Liver (tissue), 9 donors: ENCODE measurements around the gene GCC1. TPM values are rescaled to one million over a fixed set of nuclear protein-coding genes. Genes with fewer than 3 reads are reported as not detected.

ENCODE experiments used
- DNase-seq: peaks from one replicate; pipeline ENCODE4 v3.0.0-alpha.2; 2017; ENCODE audit warnings: low spot score
- H3K27ac ChIP-seq, 2 donors: one replicate each; pipeline ENCODE4 v1.7.0; 2013; ENCODE audit warnings: inconsistent platforms in 2 of 2, low read length in 2 of 2, control low read depth in 1 of 2, low read depth in 1 of 2, mild to moderate bottlenecking in 1 of 2
- H3K27me3 ChIP-seq, 4 donors: one replicate each; pipeline versions ENCODE4 v1.6.1 to v1.7.0; 2013; ENCODE audit warnings: low read length in 3 of 4, inconsistent platforms in 1 of 4, mild to moderate bottlenecking in 1 of 4, moderate library complexity in 1 of 4; ENCODE audit not compliant: control insufficient read depth in 4 of 4, insufficient read depth in 4 of 4
- H3K36me3 ChIP-seq, 4 donors: one replicate each; pipeline versions ENCODE4 v1.6.1 to v1.7.0; 2013; ENCODE audit warnings: low read length in 3 of 4, mild to moderate bottlenecking in 3 of 4, low read depth in 1 of 4, moderate library complexity in 1 of 4; ENCODE audit not compliant: control insufficient read depth in 4 of 4, insufficient read depth in 3 of 4
- H3K4me1 ChIP-seq, 4 donors: one replicate each; pipeline versions ENCODE4 v1.6.1 to v1.7.0; 2013; ENCODE audit warnings: low read length in 3 of 4, mild to moderate bottlenecking in 3 of 4, moderate library complexity in 1 of 4; ENCODE audit not compliant: control insufficient read depth in 4 of 4, insufficient read depth in 4 of 4
- H3K4me3 ChIP-seq, 3 donors: one replicate each; pipeline versions ENCODE4 v1.6.1 to v1.7.0; 2013; ENCODE audit warnings: low read length in 3 of 3, control low read depth in 1 of 3, low read depth in 1 of 3, mild to moderate bottlenecking in 1 of 3
- H3K9ac ChIP-seq, 2 donors: one replicate each; pipeline ENCODE4 v1.7.0; 2013; ENCODE audit warnings: low read length in 2 of 2, mild to moderate bottlenecking in 2 of 2, moderate library complexity in 2 of 2, control low read depth in 1 of 2, low read depth in 1 of 2
- H3K9me3 ChIP-seq, 4 donors: one replicate each; pipeline versions ENCODE4 v1.6.1 to v1.7.0; 2013; ENCODE audit warnings: low read length in 3 of 4; ENCODE audit not compliant: control insufficient read depth in 4 of 4
- ATF3 ChIP-seq: IDR thresholded peaks from 2 replicates; pipeline ENCODE4 v1.6.1; 2016; ENCODE audit warnings: antibody characterized with exemption
- CTCF ChIP-seq: fragments of 150-350 bp; IDR thresholded peaks from 2 replicates; pipeline ENCODE4 v1.5.1; 2017; ENCODE audit warnings: improper control_type of control experiment, low read depth, low read length; ENCODE audit not compliant: missing input control
- EGR1 ChIP-seq, 2 donors: IDR thresholded peaks; 2 replicates each; pipeline ENCODE4 v1.6.1; 2016 to 2018; ENCODE audit warnings: antibody characterized with exemption in 2 of 2, low read depth in 2 of 2
- FOXA1 ChIP-seq: IDR thresholded peaks from 2 replicates; pipeline ENCODE4 v1.6.1; 2016; ENCODE audit warnings: antibody characterized with exemption
- FOXA2 ChIP-seq: IDR thresholded peaks from 2 replicates; pipeline ENCODE4 v1.6.1; 2016; ENCODE audit warnings: antibody characterized with exemption
- GABPA ChIP-seq, 2 donors: IDR thresholded peaks in 1 of 2; conservative IDR thresholded peaks in 1 of 2; 2 replicates each; pipeline ENCODE4 v1.6.1; 2016; ENCODE audit warnings: antibody characterized with exemption in 2 of 2, mild to moderate bottlenecking in 1 of 2, moderate library complexity in 1 of 2
- HNF4A ChIP-seq, 2 donors: conservative IDR thresholded peaks; 2 replicates each; pipeline ENCODE4 v1.6.1; 2016; ENCODE audit warnings: antibody characterized with exemption in 2 of 2, mild to moderate bottlenecking in 2 of 2
- HNF4G ChIP-seq: IDR thresholded peaks from 2 replicates; pipeline ENCODE4 v1.6.1; 2016; ENCODE audit warnings: antibody characterized with exemption
- JUND ChIP-seq, 2 donors: IDR thresholded peaks; 2 replicates each; pipeline ENCODE4 v1.6.1; 2016; ENCODE audit warnings: antibody characterized with exemption in 2 of 2
- NR2F2 ChIP-seq: IDR thresholded peaks from 2 replicates; pipeline ENCODE4 v1.6.1; 2016; ENCODE audit warnings: antibody characterized with exemption
- RAD21 ChIP-seq, 2 donors: IDR thresholded peaks; 2 replicates each; pipeline ENCODE4 v1.6.1; 2016; ENCODE audit warnings: antibody characterized with exemption in 2 of 2, mild to moderate bottlenecking in 2 of 2
- REST ChIP-seq: IDR thresholded peaks from 2 replicates; pipeline ENCODE4 v1.6.1; 2016; ENCODE audit warnings: antibody characterized with exemption, mild to moderate bottlenecking
- RXRA ChIP-seq, 2 donors: IDR thresholded peaks; 2 replicates each; pipeline ENCODE4 v1.6.1; 2017 to 2018; ENCODE audit warnings: antibody characterized with exemption in 2 of 2, mild to moderate bottlenecking in 1 of 2
- SP1 ChIP-seq: IDR thresholded peaks from 2 replicates; pipeline ENCODE4 v1.6.1; 2018; ENCODE audit warnings: antibody characterized with exemption, mild to moderate bottlenecking
- TAF1 ChIP-seq: conservative IDR thresholded peaks from 2 replicates; pipeline ENCODE4 v1.6.1; 2016; ENCODE audit warnings: antibody characterized with exemption, mild to moderate bottlenecking
- YY1 ChIP-seq: IDR thresholded peaks from 2 replicates; pipeline ENCODE4 v1.6.1; 2016; ENCODE audit warnings: antibody characterized with exemption, mild to moderate bottlenecking
- ZBTB33 ChIP-seq: IDR thresholded peaks from 2 replicates; pipeline ENCODE4 v1.6.1; 2016; ENCODE audit warnings: antibody characterized with exemption
- WGBS: extraction: QIAGEN DNeasy Blood & Tissue Kit; methylation state at CpG from one replicate; pipeline ENCODE4 v1.1.7; 2013; 5-methylcytosine and 5-hydroxymethylcytosine counted together
- polyA plus RNA-seq, 2 donors: library from polyadenylated mRNA; stranded (reverse) in 1 of 2; unstranded in 1 of 2; fragments of 200-250 nt in 1 of 2; fragments of >200 nt in 1 of 2; fragmentation: Nextera tagmentation in 1 of 2; extraction: Ambion mirVana in 1 of 2; gene quantifications; one replicate each; pipeline versions ENCODE4 v1.2.1 to v1.2.3, GENCODE V29; 2013 to 2015
- total RNA-seq, 2 donors: library from RNA; depleted of rRNA; stranded (reverse); fragments of >200 nt; gene quantifications; one replicate each; pipeline ENCODE4 v1.2.3, GENCODE V29; 2014
- donor health status: healthy.
- donor health status: healthy.
- donor health status: healthy.
- donor health status: healthy.
- donor health status: healthy.

GCC1 gene
- total and polyA plus RNA-seq, 4 donors = 4.6 to 16.1 (median 8.0) TPM

- TF ChIP-seq TAF1 (no peak), EGR1 (IDR thresholded peaks at IDR 0.05; ENCODE audit: low read depth in 2 of 2) (no peak), GABPA (IDR thresholded peaks at IDR 0.05 in 1 of 2, conservative IDR thresholded peaks at IDR 0.05 in 1 of 2) (no peak), HNF4A (conservative IDR thresholded peaks at IDR 0.05) (no peak), RAD21 (IDR thresholded peaks at IDR 0.05) (no peak), ATF3 (no peak), FOXA2 (no peak), FOXA1 (no peak), ZBTB33 (no peak), SP1 (no peak), CTCF (no peak), REST (no peak), RXRA (IDR thresholded peaks at IDR 0.05) (no peak), NR2F2 (no peak), JUND (IDR thresholded peaks at IDR 0.05) (no peak), HNF4G (no peak), YY1 (no peak)
- Histone ChIP-seq H3K4me3 (no peak overlapping the region), H3K9ac (no peak overlapping the region), H3K27ac (no peak overlapping the region), H3K4me1 (peaks cover 6 to 38% (median 27%) of the 10 kb centered on the region in 4 donors), H3K36me3 (peaks cover 6 to 14% (median 10%) of the 10 kb centered on the region in 4 donors), H3K27me3 (no peaks in the 10 kb centered on the region), H3K9me3 (no peaks in the 10 kb centered on the region)
- DNase-seq = no peak
- WGBS = 83% methylated on average over 4 of the region's 4 CpGs
These were observed 7.2 kb upstream of the GCC1 start for GRCh38 chr7:127592550-127592949.

GRCh38 chr7:127591591-127591990 lies 6.2 kb upstream of the GCC1 start:
- TF ChIP-seq ZBTB33 (no peak), JUND (IDR thresholded peaks at IDR 0.05) (no peak), SP1 (no peak), HNF4A (conservative IDR thresholded peaks at IDR 0.05) (no peak), RXRA (IDR thresholded peaks at IDR 0.05) (no peak), REST (no peak), FOXA2 (no peak), NR2F2 (no peak), FOXA1 (no peak)
- 93% methylated on average over 6 of the region's 6 CpGs for WGBS

More at GRCh38 chr7:127591591-127591990, 6.2 kb upstream of the GCC1 start:
- no peaks in the 10 kb centered on the region for H3K27me3 ChIP-seq
- H3K27ac ChIP-seq = no peak overlapping the region
- H3K36me3 ChIP-seq = peaks cover 6 to 14% (median 10%) of the 10 kb centered on the region in 4 donors
- no peaks in the 10 kb centered on the region for H3K9me3 ChIP-seq
- H3K4me1 ChIP-seq = peaks cover 6 to 42% (median 27%) of the 10 kb centered on the region in 4 donors
- H3K4me3 ChIP-seq = no peak overlapping the region
- no peak overlapping the region for H3K9ac ChIP-seq
- DNase-seq = no peak
